ENCODE results near the gene DMXL2.
"Not testable (repeated sequence)": the region's sequence is repeated elsewhere in the genome, so short reads cannot be mapped to it uniquely, and the experiment has no call there.

The DMXL2 gene

DNA sequence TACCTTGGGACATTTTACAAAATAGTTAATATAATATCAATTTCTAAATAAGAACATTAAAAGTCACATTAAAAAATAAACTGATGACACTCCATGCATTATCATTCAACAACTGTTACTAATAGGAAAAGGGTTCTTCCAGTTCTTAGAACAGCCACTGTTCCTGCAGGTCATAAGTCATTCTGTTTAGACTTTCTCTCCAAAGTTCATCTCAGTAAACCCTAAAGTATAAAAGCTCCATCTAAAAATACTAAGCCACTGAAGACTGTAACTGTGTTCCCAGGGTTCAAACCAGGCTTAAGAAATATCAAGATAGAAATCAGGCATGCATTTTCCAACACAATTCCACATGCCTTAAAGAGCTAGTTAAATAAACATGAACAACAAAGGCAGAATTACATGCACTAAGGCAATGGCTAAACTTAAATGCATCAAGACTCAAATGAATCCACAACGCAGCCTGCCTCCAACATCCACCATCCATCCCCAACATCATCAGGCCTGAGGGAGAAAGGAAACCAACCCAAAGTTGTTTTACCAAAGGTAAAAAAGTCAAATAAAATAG lies 46.2 kb downstream of the DMXL2 start:
- no peak for DNase-seq

DNA sequence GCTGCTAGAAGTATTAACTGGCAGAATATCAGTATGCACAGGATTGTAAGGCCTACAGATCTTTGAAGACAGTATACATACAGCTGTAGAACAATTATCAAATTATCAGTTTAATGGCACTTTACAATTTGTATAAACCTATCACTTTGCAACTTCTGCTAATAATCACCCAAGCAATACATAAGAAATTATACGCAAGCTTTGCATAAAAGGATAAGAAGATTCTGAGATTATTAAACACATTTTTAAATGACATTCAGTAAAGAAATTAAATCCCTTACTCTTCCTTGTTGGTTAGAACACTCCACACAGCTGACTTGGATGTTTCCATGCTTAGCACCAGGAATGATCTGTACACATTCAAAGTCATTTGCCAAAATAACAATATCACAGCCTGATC lies 46.8 kb downstream of the DMXL2 start:
- DNase-seq = no peak

DNA sequence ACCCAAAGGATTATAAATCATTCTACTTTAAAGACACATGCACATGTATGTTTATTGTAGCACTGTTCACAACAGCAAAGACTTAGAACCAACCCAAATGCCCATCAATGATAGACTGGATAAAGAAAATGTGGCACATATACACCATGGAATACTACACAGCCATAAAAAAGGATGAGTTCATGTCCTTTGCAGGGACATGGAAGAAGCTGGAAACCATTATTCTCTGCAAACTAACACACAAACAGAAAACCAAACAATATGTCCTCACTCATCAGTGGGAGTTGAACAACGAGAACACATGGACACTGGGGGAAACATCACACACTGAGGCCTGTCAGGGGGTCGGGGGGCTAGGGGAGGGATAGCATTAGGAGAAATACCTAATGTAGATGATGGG lies 49.2 kb downstream of the DMXL2 start:
- not testable (repeated sequence) for DNase-seq

DNA sequence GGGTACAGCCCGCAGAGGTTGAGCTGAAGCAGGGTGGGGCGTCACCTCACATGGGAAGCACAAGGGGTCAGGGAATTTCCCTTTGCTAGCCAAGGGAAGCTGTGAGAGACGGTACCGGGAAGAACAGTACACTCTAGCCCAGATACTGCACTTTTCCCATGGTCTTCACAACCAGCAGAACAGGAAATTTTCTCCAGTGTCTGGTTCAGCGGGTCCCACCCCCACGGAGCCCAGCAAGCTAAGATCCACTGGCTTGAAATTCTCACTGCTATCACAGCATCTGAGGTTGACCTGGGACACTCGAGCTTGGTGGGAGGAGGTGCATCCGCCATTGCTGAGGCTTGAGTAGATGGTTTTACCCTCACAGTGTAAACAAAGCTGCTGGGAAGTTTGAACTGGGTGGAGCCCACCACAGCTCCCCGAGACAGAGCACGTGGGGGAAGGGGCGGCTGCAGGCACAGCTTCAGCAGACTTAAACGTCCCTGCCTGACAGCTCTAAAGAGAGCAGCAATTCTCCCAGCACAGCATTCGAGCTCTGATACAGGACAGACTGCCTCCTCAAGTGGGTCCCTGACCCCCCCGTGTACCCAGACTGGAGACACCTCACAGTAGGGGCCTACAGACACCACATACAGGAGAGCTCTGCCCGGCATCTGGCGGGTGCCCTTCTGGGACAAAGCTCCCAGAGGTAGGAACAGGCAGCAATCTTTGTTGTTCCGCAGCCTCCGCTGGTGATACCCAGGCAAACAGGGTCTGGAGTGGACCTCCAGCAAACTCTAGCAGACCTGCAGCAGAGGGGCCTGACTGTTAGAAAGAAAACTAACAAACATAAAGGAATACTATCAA lies 53.4 kb downstream of the DMXL2 start:
- not testable (repeated sequence) for DNase-seq

DNA sequence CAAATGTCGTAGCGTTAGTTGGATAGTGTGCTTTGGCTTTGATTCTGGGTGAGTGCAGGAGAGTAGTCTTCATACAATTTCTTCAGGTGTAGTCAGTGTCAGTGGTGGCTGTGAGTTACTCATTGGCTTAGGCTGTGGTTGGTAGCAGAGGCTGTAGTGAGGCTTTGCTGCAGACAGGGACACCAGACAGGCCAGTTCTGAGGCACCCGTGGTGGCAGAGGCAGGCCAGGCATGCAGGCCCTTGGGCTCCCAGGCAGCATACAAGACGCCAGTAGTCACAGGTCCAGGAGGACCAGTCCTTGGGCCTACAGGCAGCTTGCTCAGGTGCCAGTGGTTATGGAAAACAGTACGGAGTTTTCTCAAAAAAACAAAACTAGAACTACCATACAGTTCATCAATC lies 61.3 kb downstream of the DMXL2 start:
- no peak for DNase-seq

DNA sequence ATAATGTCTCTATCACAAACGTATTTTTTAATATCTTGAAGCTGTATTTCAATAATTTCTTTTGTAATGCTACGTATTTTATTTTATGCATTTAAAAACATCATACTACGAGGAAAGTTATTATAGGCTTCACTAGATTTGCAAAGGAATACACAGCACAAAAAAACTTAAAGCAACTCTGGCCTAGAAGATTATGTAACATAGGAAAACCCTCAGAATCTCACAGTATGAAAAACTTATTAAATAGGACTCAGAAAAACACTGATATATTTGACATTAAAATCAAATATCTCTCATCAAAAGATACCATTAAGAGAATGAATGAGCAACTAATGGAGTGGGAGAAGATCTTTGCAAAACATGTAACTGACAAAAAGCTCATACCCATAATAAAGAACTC lies 63.7 kb downstream of the DMXL2 start:
- no peak for DNase-seq

DNA sequence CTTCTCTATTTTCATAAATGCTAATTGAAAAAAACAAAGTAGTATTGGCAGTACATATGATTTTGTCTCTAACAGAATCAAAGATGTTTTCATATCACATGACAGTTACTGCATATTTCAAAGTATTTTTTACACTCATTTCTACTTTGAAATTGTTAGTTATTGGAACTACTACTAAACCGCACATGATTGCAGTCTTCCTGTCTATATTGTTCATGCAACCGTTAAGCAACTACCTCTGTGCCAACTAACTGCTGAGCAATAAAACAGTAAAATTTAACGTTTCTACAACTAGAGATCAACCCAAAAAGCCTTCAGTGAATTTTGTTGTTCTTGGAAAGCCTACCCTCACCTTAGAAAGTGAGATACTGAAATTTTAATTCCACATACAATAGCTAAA lies 64.2 kb downstream of the DMXL2 start:
- DNase-seq = no peak

DNA sequence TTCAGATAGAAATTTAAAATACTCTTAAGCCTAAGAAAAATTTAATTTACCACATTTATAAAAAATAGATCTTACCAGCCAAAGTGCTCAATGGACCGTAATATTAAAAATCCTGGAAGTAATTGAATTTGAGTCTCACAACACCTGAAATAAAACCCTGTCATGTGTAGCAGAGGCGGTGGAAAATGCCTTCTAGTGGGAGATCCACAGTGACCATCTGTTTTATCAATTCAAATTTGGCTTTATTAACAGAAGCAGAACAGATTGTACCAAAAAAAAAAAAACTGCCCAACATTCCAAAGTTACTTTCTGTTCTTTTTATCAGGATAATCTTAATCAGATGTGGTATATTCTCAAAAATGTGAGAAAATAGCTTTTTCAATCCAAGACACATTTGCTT lies 71.7 kb downstream of the DMXL2 start:
- DNase-seq = no peak

DNA sequence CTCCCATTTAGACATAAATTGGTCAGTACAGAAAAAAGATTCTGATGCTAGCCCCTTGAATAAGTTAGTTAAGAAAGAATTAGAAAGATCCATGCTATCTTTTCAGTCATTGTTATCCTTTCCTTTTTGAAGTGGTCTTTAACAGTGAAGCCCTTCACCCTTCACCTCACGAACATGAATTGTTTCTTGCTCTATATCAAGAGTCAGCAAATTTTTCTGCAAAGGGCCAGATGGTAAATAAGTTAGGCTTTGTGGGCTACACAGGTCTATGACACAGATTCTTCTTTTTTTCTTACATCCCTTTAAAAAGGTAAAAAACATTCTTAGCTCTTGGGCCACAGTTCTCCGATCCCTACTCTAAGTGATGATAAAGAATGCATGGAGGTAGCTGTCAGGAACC lies 74.9 kb downstream of the DMXL2 start:
- DNase-seq = no peak

DNA sequence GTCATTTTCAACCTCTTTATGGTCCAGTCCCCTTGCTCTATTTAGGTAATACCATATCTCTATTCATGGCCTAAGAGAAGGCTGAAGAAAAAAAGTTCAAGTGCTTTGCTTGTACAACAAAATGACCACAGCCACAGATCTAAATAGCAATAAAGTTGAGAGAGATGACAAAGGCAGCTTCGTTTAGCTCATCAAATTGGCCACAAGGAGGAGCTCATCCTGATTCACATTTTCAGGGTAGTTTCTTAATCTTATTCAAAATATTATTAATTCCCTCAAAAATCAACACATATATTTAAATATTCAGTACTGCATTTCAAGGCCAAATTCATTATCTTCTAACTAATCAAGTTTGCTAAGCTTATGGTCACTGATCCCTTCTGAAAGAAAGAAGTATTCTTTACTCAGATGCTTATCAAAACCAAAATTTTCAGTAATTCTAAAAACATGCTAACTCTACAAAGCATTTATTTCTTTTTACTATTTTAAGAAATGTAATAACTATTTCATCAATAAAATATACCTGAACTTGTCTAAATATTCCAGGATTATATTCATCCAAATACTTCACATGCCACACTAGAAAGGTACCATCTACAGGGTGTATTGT lies 85.5 kb downstream of the DMXL2 start:
- no peak for DNase-seq

DNA sequence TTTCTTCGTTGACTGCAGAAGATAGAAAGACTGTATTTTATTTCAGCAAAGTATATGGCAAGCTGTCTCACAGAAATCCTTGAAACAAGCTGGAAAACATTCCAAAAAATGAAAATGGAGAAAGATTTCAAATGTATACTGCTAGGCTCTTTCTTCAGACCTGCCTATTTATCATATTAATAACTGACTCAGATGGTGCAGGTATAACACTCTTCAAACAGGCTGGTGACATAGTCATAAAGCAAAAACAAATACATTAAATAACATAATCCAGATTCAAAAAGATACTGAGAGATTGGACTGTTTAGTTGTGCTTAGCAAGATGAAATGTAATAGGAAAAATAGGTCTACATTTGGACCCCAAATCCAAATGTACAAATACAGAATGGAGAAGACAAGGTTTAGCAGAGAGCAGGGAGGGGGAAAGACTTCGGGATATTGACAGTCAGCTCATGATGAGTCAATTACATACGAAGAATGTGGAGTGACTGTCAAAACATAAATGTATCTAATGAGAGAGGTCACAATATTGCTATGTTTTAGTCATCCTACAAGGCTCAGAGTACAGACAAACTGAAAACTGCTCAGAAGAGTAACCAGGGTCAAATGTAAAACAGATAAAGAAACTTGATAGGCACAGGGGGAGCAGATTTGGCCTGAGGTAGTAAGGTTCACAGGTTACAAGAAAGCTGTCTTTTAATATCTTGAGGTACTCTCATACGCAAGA lies 88.7 kb downstream of the DMXL2 start:
- no peak for DNase-seq

DNA sequence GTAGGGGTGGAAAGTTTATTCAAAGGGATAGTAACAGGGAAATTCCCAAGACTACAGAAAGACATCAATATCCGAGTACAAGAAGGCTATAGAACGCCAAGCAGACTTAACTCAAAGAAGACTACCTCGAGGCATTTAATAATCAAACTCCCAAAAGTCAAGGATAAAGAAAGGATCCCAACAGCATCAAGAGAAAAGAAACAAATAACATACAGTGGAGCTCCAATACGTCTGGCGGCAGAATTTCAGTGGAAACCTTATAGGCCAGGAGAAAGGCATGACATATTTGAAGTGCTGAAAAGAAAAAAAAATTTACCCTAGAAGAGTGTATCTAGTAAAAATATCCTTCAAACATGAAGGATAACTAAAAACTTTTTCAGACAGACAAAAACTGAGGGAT lies 95.6 kb downstream of the DMXL2 start:
- DNase-seq = no peak

DNA sequence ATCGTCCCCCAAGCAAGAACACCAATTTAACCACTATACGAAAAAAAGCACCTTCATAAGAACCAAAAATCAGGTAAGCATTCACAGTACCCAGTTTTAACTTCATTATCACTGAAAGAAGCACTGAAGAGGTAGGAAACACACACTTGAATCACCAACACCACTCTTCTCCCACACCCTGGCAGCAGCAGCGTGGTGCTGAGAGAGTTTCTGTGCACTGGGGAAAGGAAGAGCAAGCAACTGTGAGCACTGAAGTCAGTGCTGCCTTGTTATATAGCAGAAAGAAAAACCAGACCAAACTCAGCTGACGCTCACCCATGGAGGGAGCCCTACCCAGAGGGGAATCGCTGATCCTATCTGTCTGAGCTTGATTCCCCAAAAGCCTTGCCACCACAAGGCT lies 98.2 kb downstream of the DMXL2 start:
- no peak for DNase-seq

DNA sequence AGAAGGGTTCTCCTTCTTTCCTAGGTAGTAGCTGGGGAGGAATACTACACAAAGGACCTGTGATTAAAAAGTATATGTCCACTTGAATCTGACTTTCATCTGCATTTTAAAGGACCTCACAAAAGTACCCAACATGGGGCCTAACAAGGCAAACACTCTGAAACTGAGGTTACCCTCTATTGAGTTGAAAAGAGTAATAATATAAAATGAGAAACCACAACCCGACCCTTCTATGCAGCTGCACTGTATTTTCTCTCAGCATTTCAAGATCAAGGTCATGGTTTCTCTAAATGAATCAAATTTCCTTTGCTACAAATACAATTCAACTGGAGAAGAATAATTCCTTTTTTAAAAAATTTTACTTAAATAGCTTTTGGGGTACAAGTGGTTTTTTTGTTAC lies 106.3 kb downstream of the DMXL2 start:
- DNase-seq = no peak

DNA sequence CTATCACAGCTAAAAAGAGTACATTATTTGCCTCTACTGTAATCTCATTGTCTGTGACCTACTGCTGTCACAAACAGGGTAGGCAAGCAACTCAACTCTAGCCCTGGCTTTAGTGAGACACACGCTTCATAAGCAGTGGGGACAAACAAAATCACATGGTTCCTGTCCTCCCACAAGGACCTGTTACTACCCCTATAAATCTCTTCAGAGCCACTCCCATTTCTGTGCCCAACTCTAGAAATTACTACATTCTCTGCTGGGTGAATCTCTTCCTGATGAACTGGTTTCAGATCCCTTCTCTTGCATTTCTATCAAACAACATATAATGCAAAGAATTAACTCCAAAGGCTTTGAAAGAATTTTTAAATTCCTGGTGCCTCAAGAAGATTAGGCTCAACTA lies 117.3 kb downstream of the DMXL2 start:
- DNase-seq = no peak

DNA sequence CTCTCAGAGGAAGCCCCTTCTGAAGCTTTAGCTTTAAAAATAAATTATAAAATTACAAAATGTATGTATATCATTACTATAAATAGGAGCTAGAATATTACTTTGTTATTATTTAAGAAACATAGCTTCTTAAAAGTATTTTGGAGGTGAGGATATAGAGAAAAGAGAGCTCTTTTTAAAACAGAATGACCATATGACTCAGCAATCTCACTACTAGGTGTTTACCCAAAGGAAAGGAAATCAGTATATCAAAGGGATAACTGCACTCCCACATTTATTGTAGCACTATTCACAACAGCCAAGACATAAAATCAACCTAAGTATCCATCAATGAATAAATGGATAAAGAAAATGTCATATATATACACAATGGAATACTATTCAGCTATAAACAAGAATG lies 119.6 kb downstream of the DMXL2 start:
- DNase-seq = no peak

DNA sequence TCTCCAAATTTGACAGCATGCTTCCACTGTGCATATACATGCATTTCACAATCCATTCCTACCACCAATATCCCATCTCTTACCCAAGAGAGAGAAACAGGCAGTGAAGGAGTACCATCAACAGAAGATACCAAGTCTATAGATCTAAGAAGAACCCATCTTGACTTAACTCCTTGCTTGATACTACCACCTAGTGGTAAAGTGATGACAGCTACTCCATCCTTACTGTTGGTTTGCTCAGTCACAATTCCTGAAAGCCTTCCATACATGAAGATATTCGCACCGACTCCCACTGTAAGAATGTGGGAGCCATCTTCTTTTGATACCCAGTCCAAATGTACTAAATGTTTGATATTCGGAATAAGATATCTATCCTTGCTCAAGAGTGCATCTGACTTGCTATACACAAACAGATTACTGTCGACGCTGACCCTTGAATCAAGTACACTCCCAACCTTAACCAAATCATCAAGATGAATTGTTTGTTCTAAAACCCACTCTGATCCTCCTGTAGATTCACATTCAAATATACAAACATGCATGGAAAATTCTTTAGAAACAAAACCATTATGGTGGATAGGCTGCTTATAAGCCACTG lies 123.1 kb downstream of the DMXL2 start:
- no peak for DNase-seq

DNA sequence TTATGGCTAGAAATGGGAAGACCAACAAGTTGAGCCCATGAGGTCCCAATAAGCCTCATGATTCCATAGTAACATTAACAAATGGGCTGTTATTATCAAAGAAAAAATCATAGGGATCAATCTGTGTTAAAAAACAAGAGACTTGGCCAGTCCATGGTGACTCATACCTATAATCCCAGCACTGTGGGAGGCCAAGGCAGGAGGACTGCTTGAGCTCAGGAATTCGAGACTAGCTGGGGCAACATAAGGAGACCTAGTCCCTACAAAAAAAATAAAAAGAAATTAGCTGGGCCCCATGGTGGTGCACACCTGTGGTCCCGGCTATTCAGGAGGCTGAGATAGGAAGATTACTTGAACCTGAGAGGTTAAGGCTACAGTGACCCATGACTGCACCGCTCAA lies 124.8 kb downstream of the DMXL2 start:
- no peak for DNase-seq

DNA sequence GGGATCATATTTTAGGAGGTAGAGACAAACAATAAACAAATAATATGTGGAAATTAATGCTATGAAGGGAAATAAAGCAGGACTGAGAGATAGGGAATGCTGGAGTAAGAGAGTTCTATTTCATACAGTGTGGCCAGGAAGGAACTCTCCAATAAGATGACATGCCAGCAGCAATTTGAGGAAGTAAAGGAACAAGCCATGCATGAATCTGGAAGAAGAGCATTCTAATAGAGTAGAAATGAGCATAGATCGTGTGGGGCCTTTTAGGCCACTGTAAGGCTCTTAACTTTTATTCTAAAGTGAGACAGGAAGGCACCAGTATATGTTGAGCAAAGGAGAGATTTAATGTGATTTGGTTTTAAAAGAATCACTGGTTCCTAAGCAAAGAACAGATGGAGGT lies 126.3 kb downstream of the DMXL2 start:
- DNase-seq = no peak

DNA sequence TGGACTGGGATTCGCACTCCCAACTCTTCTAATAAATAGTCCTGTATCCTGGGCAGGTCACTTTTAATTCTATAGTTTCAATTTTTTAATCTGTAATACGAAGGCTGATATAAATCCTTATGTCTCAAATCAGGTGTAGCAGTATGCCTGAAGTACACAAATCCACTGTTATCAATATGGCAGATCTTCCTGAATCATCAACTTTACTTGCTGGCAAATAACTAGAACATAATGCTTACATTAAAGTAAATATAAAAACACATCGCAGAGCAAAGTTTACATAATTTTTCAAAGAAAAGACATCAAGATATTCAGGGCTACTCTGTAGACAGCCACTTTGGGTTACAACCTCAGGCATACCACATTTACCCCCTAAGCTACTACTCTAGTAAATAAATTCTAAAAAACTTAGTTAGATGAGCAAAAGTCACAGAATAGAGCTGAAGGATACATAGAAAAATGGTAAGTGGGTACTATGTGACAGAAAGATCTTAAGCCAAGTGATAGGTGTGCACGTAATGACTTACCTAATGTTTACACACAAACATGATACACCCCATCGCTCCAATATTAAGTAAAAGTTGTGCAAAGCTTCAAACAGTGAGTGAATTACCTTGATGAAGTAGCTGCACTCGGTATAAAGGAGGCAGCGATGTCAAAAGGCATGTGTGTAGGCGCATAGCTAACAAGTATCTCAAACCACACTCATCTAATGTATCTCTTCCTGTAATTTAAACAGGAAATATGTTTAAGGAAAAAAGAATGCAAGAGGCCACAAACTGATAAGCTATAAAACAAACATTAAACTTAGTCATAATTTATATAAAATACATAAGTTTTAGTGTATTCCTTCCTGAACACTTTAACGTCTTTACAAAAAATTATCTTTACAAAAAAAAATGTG lies 127.9 kb downstream of the DMXL2 start:
- no peak for DNase-seq

DNA sequence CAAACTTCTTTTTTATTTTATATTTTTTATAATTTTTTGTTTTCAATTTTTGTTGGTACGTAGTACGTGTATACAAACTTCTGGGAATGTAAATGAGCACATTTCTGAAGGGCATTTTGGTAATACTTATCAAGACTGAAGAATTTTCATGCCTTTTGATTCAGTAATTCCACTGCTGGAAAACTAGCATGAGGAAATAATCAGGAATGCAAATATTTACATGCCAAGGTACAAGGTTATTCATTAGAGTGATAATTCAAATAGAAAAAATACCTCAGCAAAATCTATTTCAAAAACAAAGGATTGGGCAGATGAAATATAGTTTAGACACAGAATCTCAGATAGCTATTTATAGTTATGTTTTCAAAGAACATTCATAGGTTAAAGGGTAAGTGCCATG lies 128.7 kb downstream of the DMXL2 start:
- no peak for DNase-seq

DNA sequence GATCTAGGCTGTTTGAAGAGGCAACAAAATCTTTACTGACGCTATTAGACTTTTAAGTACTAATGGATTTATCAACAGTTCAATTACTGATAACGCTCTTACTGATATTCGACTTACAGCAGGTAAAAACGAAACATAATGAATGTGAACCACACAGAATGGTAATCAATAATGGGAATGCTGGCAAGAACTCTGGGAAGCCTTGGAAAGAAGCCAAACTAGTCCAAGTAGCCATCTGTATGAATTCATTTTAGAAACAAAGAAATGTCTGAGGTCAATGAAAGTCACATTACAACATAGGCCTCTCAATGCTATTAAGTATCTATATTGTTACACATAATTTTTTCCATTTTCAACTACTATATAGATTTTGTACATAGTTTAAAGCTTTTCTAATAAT lies 130.0 kb downstream of the DMXL2 start:
- DNase-seq = no peak

All from NCI-H187 (cell line).